Activated CD8-positive, alpha-beta memory T cell treated with anti-CD3 and anti-CD28 coated beads for 36 hours (primary cell): ENCODE data around the gene ARHGEF39. TPM values are rescaled to one million over a fixed set of nuclear protein-coding genes. Genes with fewer than 3 reads are reported as not detected.

Source experiments
- CTCF ChIA-PET: fragments of 350-600 bp; sonication (Branson Sonifier 250); formaldehyde crosslinking; loops from one replicate; lab custom pipeline; 2021; ENCODE audit warnings: antibody characterized with exemption; lab: Charles Lee
- POLR2A ChIA-PET: fragments of 350-600 bp; sonication (Branson Sonifier 250); formaldehyde crosslinking; loops from one replicate; lab custom pipeline; 2021; ENCODE audit warnings: antibody characterized with exemption; lab: Charles Lee
- total RNA-seq, 2 experiments: library from RNA; stranded (reverse); gene quantifications; one replicate each; pipeline ENCODE4 v1.2.3, GENCODE V29; 2021

ARHGEF39 gene
- total RNA-seq, 2 experiments from 2014 or later: 12.6 to 13.7 TPM

- ChIA-PET POLR2A (interaction anchor here (0.6 to 1.7 kb wide), 2 partner anchors 67 to 972 kb away, joined by 5 to 10 read pairs; partner anchors contain the start of genes CREB3 and TLN1), CTCF (interaction anchor here (0.5 to 2.0 kb wide), 3 partner anchors 16 to 288 kb away, joined by 3 to 5 read pairs (median 4); no protein-coding TSS in a partner anchor)
These were observed 450 bp upstream of the ARHGEF39 start for GRCh38 chr9:35665471-35665818.

GRCh38 chr9:35662437-35662836 is 2.6 kb downstream of the ARHGEF39 start:
- ChIA-PET POLR2A (no interaction called here), CTCF (interaction anchor here (1.1 to 2.8 kb wide), 4 partner anchors 14 to 74 kb away, joined by 4 to 9 read pairs (median 5); no protein-coding TSS in a partner anchor)

- ChIA-PET POLR2A (no interaction called here), CTCF (interaction anchor here (0.6 to 2.8 kb wide), 7 partner anchors 14 to 180 kb away, joined by 3 to 9 read pairs (median 4); no protein-coding TSS in a partner anchor)
These were observed 3.1 kb downstream of the ARHGEF39 start for GRCh38 chr9:35661756-35662350.

- CTCF ChIA-PET: interaction anchor here (1.1 to 3.8 kb wide), 6 partner anchors 14 to 69 kb away, joined by 3 to 30 read pairs (median 5); partner anchors contain the start of genes CREB3 and TLN1
- POLR2A ChIA-PET: interaction anchor here (1.1 kb wide), 1 partner anchor 14 kb away, joined by 4 read pairs; no protein-coding TSS in a partner anchor
These were observed 4.0 kb downstream of the ARHGEF39 start for GRCh38 chr9:35660966-35661415.

GRCh38 chr9:35659340-35659739 is 5.7 kb downstream of the ARHGEF39 start:
- ChIA-PET CTCF (interaction anchor here (0.8 to 5.3 kb wide), 13 partner anchors 10 to 166 kb away, joined by 3 to 49 read pairs (median 8); partner anchors contain the start of genes CREB3 and TLN1), POLR2A (interaction anchor here (1.8 to 3.8 kb wide), 4 partner anchors 10 to 55 kb away, joined by 4 to 30 read pairs (median 12); no protein-coding TSS in a partner anchor)

GRCh38 chr9:35658968-35659220 is 6.1 kb downstream of the ARHGEF39 start:
- ChIA-PET CTCF (interaction anchor here (0.8 to 5.3 kb wide), 14 partner anchors 9 to 166 kb away, joined by 3 to 49 read pairs (median 6); partner anchors contain the start of genes CREB3 and TLN1), POLR2A (interaction anchor here (1.6 to 3.8 kb wide), 5 partner anchors 10 to 69 kb away, joined by 4 to 30 read pairs (median 10); no protein-coding TSS in a partner anchor)

GRCh38 chr9:35658137-35658967 is 6.6 kb downstream of the ARHGEF39 start, which contains the start of gene CCDC107:
Gene CCDC107 (plus strand): TSS chr9:35658292. CDS start chr9:35658380, 88 bp downstream.
- ChIA-PET POLR2A (interaction anchor here (0.6 to 3.8 kb wide), 10 partner anchors 9 to 156 kb away, joined by 3 to 30 read pairs (median 6); partner anchors contain the start of genes CREB3, GBA2, HINT2 and RGP1), CTCF (interaction anchor here (0.8 to 5.3 kb wide), 16 partner anchors 9 to 167 kb away, joined by 3 to 49 read pairs (median 5); partner anchors contain the start of genes CREB3 and TLN1)

GRCh38 chr9:35657546-35658136 is 7.4 kb downstream of the ARHGEF39 start, which contains the start of gene RMRP:
Gene RMRP (minus strand): TSS chr9:35658019.
- CTCF ChIA-PET: interaction anchor here (0.9 to 5.3 kb wide), 14 partner anchors 8 to 142 kb away, joined by 3 to 49 read pairs (median 6); partner anchors contain the start of genes CREB3 and TLN1
- POLR2A ChIA-PET: interaction anchor here (0.6 to 3.8 kb wide), 10 partner anchors 8 to 157 kb away, joined by 3 to 30 read pairs (median 6); partner anchors contain the start of genes CREB3, GBA2, HINT2 and RGP1

GRCh38 chr9:35656831-35657545 is 8.0 kb downstream of the ARHGEF39 start:
- ChIA-PET POLR2A (interaction anchor here (0.5 to 3.8 kb wide), 7 partner anchors 8 to 92 kb away, joined by 3 to 30 read pairs (median 10); partner anchors contain the start of genes GBA2 and RGP1), CTCF (interaction anchor here (0.9 to 5.3 kb wide), 8 partner anchors 8 to 73 kb away, joined by 3 to 49 read pairs (median 9); partner anchors contain the start of genes CREB3 and TLN1)

- CTCF ChIA-PET: interaction anchor here (1.0 to 5.3 kb wide), 6 partner anchors 10 to 80 kb away, joined by 3 to 49 read pairs (median 4); partner anchors contain the start of genes CREB3 and TLN1
These were observed 8.6 kb downstream of the ARHGEF39 start for GRCh38 chr9:35656348-35656747.

GRCh38 chr9:35653611-35654010 is 11.4 kb downstream of the ARHGEF39 start:
- POLR2A ChIA-PET: interaction anchor here (0.6 kb wide), 1 partner anchor 29 kb away, joined by 7 read pairs; no protein-coding TSS in a partner anchor
- CTCF ChIA-PET: interaction anchor here (0.6 to 1.2 kb wide), 3 partner anchors 8 to 1826 kb away, joined by 3 to 5 read pairs (median 3); partner anchors contain the start of gene TLN1

More at GRCh38 chr9:35656348-35656747, 8.6 kb downstream of the ARHGEF39 start:
- POLR2A ChIA-PET: interaction anchor here (0.5 to 3.8 kb wide), 3 partner anchors 10 to 51 kb away, joined by 3 to 30 read pairs (median 3); no protein-coding TSS in a partner anchor

GRCh38 chr9:35652829-35653209 is 12.2 kb downstream of the ARHGEF39 start:
- ChIA-PET CTCF (interaction anchor here (1.2 kb wide), 1 partner anchor 8 kb away, joined by 3 read pairs; no protein-coding TSS in a partner anchor), POLR2A (no interaction called here)

GRCh38 chr9:35651956-35652828 is 12.8 kb downstream of the ARHGEF39 start:
- POLR2A ChIA-PET: interaction anchor here (0.7 kb wide), 1 partner anchor 48 kb away, joined by 3 read pairs; no protein-coding TSS in a partner anchor
- CTCF ChIA-PET: interaction anchor here (1.2 kb wide), 1 partner anchor 7 kb away, joined by 3 read pairs; no protein-coding TSS in a partner anchor

- POLR2A ChIA-PET: interaction anchor here (0.6 to 2.2 kb wide), 7 partner anchors 8 to 571 kb away, joined by 3 to 17 read pairs (median 5); partner anchors contain the start of genes CCDC107, FANCG and RMRP
- CTCF ChIA-PET: interaction anchor here (0.8 to 1.5 kb wide), 5 partner anchors 14 to 82 kb away, joined by 3 to 9 read pairs (median 4); partner anchors contain the start of genes ARHGEF39, CREB3 and TLN1
These were observed 14.4 kb downstream of the ARHGEF39 start, which contains the start of gene SIT1 for GRCh38 chr9:35650341-35651158. Gene SIT1 (minus strand): TSS chr9:35650931. CDS start chr9:35650853, 78 bp downstream.
